Mononuclear cell (primary cell): ENCODE results near the gene IL1R2. TPM values are rescaled to one million over a fixed set of nuclear protein-coding genes. Genes with fewer than 3 reads are reported as not detected.

Source experiments
- H3K27me3 ChIP-seq: 2 replicates; pipeline ENCODE4 v1.6.0; 2011; ENCODE audit warnings: low read length, control low read depth; ENCODE audit not compliant: insufficient read depth
- H3K4me1 ChIP-seq: 2 replicates; pipeline ENCODE4 v1.5.1; 2011; ENCODE audit warnings: mild to moderate bottlenecking, low read length, control low read depth; ENCODE audit not compliant: insufficient read depth
- H3K4me3 ChIP-seq: 2 replicates; pipeline ENCODE4 v1.5.1; 2011; ENCODE audit warnings: mild to moderate bottlenecking, low read length, moderate library complexity
- H3K9me3 ChIP-seq: 2 replicates; pipeline ENCODE4 v1.5.1; 2011; ENCODE audit warnings: low read depth, mild to moderate bottlenecking, control low read depth, low read length
- total RNA-seq: library from RNA; depleted of rRNA; stranded (reverse); fragments of >200 nt; gene quantifications from one replicate; pipeline ENCODE4 v1.2.3, GENCODE V29; 2012

Gene IL1R2
- total RNA-seq, 1 donor: 1.4 TPM

DNA sequence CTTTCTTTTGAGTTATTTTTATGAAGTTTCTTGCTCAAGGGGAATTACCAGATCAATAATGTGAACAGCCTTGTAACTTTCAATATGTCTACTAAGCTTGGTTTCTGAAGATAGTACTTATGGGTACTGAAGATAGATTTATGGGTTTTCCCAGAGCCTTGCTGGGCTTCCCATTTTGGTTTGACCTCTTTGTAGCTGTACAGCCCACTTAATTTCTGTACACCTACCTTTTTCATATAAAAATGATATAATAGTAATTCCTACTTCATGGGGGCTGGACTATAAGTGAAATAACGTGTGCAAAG, 22.2 kb downstream of the IL1R2 start:
- Histone ChIP-seq H3K9me3 (no peaks in the 10 kb centered on the region), H3K4me3 (no peak overlapping the region), H3K4me1 (peaks cover 13% of the 10 kb centered on the region), H3K27me3 (no peaks in the 10 kb centered on the region)

DNA sequence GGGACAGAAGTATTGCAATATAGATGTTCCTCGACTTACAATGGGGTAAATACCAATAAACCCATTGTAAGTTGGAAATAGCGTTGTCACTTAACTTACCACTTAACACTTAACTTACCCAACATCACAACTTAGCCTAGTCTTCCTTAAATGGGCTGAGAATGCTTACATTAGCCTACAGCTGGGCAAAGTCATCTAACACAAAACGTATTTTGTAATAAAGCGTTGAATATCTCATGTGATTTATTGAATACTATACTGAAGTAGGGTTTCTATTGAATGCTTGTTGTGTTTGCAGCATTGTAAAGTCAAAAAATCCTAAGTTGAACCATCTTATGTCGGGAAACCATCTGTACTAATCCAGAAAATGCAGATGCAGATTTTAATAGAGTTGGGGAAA, 23.6 kb downstream of the IL1R2 start:
- H3K4me3 ChIP-seq: no peak overlapping the region
- no peaks in the 10 kb centered on the region for H3K9me3 ChIP-seq
- peaks cover 9% of the 10 kb centered on the region for H3K4me1 ChIP-seq
- peaks cover 4% of the 10 kb centered on the region for H3K27me3 ChIP-seq

DNA sequence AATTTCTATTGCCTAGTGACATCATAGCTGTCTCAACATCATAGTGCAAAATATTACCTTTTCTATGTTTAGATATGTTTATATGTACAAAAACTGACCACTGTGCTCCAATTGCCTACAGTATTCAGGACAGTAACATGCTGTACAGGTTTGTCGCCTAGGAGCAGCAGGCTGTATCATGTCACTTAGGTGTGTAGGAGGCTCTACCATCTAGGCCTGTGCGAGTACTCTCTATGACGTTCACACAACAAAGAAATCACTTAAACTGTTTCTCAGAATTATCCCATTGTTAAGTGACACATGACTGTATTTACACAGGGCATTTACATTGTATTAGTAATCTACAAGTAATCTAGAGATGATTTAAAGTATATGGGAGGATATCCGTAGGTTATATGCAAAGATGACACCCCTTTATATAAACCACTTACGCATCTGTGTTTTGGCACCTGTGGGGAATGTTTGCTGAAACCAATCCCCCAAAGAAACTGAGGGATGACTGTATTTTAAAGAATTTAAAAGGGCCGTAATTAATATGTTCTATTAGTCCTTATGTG, 24.7 kb downstream of the IL1R2 start:
- Histone ChIP-seq H3K4me1 (peaks cover 7% of the 10 kb centered on the region), H3K27me3 (peaks cover 4% of the 10 kb centered on the region), H3K4me3 (no peak overlapping the region), H3K9me3 (no peaks in the 10 kb centered on the region)

DNA sequence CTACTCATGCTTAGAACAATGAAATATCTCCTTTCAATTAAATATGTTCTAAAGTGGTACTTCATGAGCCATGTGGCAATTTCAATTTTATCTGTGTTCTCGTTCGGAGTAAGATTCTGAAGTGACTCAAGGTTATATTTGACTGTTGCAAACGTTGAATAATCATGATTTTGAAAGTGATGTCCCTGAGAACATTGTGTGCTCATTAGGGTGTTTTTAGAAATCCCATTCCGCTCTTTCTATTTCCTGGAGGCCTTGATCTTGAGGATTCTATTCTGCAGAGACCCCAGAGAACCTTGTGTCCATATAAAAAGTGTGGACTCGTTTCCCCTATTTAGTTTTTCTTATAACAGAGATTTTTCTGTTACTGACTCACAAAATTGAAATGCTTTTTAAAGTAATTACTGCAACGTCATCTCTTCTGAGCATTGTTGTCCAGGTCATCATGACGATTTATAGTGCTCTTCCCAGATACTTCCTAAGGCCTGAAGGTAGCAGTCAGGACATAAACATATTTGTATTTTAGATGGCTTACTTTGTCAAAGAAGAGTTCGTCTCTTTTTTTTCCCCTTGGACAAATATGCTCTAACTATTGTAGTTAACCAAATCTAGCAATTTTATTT, 27.2 kb downstream of the IL1R2 start:
- no peak overlapping the region for H3K4me3 ChIP-seq
- H3K27me3 ChIP-seq: peaks cover 4% of the 10 kb centered on the region
- H3K4me1 ChIP-seq: peaks cover 7% of the 10 kb centered on the region
- H3K9me3 ChIP-seq: no peaks in the 10 kb centered on the region

DNA sequence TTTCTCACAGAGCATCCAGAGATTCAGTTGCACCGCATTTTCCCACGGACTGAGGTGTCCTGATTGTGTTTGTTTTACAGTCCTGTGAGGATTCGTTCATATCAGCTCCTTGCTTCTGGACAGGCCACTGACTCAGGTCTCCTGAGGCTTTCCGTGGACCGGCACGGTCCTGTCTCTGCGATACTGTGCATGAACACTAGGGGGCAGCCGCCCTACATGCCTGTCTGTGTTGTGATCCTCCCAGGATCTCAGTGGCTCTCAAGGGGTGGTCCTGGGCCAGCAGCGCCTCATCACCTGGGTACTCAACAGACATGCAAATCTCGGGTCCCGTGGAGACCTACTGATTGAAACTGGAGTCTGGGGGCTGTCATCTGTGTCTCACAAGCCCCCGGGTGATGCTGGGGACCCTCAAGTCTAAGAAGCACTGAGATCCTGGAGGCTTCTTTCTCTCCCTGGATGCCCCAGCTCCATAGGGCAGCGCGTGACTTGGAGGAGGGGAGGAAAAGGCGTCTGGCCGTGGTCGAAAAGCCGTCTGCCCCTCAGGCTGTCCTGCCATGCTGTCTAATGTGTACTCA, 28.9 kb downstream of the IL1R2 start:
- Histone ChIP-seq H3K4me3 (no peak overlapping the region), H3K9me3 (no peaks in the 10 kb centered on the region), H3K4me1 (peaks cover 16% of the 10 kb centered on the region), H3K27me3 (peaks cover 4% of the 10 kb centered on the region)

DNA sequence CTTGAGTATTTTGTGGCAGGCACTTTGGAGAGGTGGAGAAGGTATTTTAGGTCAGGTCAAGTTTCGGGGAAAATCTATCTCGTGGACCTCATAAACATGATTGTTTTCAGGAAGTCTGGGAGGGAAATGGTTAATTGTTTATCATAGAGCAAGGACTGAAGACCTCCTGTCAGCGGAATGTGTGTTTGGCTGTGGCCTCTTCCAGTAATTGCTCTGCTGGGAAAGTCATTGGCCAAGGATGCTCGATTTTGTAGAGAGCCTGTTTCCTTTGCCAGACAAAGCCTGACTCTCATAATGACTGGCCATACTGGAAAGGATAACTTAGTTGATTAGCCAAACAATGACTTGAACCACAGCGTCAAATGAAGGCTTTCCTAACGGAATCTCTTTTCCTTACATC, 30.0 kb downstream of the IL1R2 start:
- H3K4me1 ChIP-seq: peaks cover 17% of the 10 kb centered on the region
- H3K27me3 ChIP-seq: peaks cover 4% of the 10 kb centered on the region
- no peak overlapping the region for H3K4me3 ChIP-seq
- H3K9me3 ChIP-seq: no peaks in the 10 kb centered on the region

DNA sequence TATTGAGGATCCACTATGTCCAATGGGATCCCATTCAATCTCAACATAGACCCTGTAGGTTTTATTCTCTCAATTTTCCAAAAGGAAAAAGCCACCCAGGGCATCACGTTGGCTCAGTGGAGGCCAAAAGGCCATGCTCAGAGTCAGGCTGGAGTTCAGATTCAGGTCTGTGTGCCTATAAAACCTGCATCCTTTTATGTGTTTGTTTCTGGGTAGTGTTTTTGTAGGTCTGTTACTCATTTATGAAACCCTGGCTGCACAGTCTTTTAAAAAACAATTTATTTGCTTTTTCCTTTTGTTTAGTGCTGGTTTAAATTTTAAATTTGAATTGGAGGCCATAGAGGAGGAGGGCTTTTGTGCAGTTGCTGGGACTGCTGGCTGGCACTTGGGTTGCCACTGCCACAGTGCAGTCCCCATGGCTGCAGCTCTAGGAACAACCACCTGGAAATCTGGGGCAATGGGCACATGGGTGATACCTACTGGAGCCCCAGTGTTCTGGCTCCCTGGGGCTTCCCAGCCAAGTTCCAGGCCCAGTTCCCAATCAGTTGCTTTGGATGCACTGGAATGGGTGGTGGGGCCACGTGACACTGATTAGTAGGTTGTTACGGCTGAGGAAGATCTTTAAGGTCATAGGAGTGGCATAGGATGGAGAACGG, 31.3 kb downstream of the IL1R2 start:
- Histone ChIP-seq H3K4me1 (peaks cover 17% of the 10 kb centered on the region), H3K27me3 (peaks cover 4% of the 10 kb centered on the region), H3K9me3 (no peaks in the 10 kb centered on the region), H3K4me3 (no peak overlapping the region)

DNA sequence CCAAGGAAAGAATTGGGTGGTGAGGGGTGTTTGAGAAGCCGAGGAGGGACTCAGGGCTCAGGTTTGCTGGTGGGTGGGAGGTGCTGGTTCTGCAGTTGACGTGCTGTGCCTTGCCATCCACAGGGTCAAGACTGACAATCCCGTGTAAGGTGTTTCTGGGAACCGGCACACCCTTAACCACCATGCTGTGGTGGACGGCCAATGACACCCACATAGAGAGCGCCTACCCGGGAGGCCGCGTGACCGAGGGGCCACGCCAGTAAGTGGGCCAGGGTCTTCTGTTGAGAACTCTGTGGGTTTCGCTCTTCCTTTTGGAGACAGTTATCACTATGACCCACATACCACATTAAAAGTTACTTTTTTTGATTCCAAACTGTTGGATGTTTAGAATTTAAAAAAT, 32.6 kb downstream of the IL1R2 start:
- Histone ChIP-seq H3K9me3 (no peaks in the 10 kb centered on the region), H3K4me3 (no peak overlapping the region), H3K27me3 (peaks cover 4% of the 10 kb centered on the region), H3K4me1 (peaks cover 17% of the 10 kb centered on the region)

DNA sequence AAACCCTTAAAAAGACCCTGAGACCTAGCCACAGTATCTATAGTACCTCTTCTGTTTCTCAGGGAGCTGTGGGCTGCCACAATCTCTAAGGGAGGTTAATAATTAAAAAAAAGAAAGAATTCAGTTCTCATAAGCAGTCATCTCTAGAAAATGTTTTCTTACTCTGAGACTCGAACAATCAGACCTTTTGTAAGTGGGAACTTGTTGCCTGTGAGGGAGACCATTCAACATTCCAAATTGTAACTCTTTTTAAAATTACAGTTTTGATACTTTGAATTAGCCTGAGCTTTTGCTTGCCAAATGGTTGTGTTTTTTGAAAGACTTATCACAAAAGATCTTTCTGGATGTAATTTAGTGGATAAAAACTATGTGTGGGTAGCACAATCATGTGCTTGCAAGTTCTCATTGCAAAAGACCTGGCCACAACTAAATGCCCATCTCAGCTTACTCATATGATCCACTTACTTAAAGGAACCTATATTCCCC, 33.3 kb downstream of the IL1R2 start:
- Histone ChIP-seq H3K27me3 (peaks cover 3% of the 10 kb centered on the region), H3K4me1 (peaks cover 17% of the 10 kb centered on the region), H3K9me3 (no peaks in the 10 kb centered on the region), H3K4me3 (no peak overlapping the region)

DNA sequence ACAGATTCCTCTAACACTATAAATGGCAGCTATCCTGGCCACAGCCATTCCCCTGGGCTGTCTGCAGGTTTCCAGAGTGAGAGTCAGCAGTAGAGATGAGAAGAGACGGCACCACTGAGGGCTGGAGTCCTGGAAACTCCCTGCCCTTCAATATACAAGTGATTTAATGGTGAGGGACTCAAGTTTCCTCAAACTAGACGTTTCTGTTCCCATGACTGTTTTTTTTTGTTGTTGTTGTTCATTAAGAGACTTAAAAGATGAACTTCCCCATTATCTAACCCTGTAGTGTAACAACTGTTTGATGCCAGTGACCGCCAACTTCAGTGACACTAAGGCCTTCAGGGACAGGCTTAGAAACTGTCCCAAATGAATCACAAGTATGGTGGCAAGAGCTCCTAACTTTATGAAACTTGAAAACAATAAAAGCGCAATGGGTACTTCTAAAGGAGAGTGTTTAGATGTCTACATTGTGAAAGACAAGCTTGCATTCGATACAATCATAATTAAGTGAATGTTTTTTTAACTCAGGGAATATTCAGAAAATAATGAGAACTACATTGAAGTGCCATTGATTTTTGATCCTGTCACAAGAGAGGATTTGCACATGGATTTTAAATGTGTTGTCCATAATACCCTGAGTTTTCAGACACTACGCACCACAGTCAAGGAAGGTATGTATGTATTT, 34.0 kb downstream of the IL1R2 start:
- H3K27me3 ChIP-seq: no peaks in the 10 kb centered on the region
- peaks cover 16% of the 10 kb centered on the region for H3K4me1 ChIP-seq
- no peak overlapping the region for H3K4me3 ChIP-seq
- H3K9me3 ChIP-seq: no peaks in the 10 kb centered on the region

DNA sequence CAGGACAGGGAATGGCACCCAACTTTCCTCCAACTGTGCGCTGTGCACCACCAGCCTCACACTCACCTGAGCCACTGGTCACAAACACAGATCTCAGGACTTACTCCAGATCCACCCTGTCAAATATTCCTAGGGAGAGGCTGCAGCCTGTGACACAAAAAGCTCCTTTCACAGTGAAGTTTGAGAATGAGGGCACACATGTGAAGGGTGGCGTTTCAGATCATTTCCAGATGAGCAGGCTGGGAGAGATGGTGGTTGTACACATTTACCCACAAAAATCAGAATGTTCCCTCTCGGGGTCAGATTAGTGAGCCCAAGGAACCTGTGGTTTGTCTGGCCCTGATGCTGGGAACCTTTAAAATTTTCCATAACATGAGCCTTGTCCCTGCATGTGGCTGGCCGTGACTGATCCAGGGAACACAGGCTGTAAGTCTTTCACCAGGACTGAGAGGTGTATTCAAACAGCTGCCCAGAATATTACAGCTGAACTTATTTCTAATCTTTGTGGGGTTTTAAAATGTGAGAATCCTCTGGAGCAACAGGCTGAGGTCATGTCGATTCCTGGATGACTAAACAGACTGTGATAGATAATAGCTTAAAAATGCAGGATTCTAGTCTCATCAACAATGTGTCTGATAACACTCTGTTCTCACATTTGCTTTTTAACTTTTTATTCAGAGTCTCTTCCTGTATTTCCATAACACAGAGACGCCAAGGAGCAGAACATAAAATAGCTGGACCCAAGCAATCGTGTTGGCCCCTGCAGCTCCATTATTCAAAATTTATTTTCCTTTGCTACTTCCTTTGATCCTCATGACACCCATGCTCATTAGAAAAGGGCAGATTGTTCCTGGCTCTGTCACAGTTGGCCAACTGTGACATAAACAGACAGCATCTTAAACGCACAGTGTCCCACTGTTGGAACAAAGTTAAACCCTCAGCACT, 35.5 kb downstream of the IL1R2 start:
- Histone ChIP-seq H3K9me3 (no peaks in the 10 kb centered on the region), H3K27me3 (no peaks in the 10 kb centered on the region), H3K4me1 (peaks cover 20% of the 10 kb centered on the region), H3K4me3 (no peak overlapping the region)

DNA sequence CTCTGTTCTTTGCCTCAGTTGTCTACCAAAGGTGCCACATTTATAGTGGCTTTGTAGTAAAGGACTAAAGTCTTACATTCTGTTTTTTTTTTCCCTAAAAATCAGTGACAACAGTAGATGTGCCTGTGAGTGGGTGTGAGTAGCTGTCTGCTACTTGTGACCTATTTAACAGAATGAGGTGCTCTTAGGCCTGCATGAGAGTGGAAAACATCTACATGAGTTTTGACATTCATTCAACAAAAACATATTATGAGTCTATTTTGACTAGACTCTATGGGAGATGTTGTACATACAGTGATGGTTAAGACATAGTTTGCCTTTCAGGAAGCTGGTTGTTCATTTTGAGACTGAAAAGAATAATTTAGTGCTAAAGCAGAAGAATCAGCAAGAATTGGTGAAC, 36.7 kb downstream of the IL1R2 start:
- Histone ChIP-seq H3K9me3 (no peaks in the 10 kb centered on the region), H3K4me1 (peaks cover 30% of the 10 kb centered on the region), H3K4me3 (no peak overlapping the region), H3K27me3 (no peaks in the 10 kb centered on the region)

DNA sequence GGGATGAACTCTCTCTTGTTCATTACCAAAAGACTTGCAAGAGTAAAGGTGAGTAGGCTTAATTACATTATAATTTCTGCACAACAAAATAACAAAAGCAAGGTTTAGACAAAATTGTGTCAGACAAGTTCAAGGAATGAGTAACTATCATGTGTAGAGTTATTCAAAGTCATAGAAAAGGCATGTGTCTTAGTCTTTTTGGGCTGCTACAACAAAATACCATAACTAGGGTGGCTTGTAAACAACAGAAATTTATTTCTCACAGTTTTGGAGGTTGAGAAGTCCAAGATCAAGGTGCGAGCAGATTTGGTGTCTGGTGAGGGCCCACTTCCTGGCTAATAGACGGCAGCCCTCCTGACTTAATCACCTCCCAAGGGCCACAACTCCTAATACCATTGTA, 37.6 kb downstream of the IL1R2 start:
- no peak overlapping the region for H3K4me3 ChIP-seq
- H3K27me3 ChIP-seq: no peaks in the 10 kb centered on the region
- no peaks in the 10 kb centered on the region for H3K9me3 ChIP-seq
- H3K4me1 ChIP-seq: peaks cover 40% of the 10 kb centered on the region

DNA sequence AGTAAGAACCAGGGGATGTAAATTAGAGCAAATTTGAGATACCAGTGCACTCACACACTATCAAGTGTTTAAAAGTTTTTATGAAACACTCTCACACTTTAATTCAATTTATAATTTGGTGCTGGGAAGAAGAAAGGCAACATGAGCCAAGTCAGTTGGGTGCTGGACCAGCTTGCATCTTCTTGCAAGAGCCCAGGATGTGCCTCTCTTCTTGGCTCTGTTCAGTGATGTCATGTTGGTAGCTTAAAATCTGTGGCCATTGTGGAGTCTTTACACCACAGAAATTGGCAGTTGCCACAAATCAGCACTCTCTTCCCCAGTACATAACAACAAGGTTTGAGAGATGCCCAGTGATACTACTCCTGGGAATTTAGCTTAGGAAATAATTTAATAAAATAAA, 38.2 kb downstream of the IL1R2 start:
- H3K4me3 ChIP-seq: no peak overlapping the region
- peaks cover 44% of the 10 kb centered on the region for H3K4me1 ChIP-seq
- no peaks in the 10 kb centered on the region for H3K27me3 ChIP-seq
- no peaks in the 10 kb centered on the region for H3K9me3 ChIP-seq
